GM15510 (cell line): ENCODE results near the gene XRCC6.

Experiments
- POLR2A ChIP-seq: IDR thresholded peaks from 3 replicates; pipeline ENCODE4 v1.6.1; 2011; ENCODE audit warnings: borderline replicate concordance; ENCODE audit not compliant: insufficient read length; ENCODE audit errors: extremely low read depth

The XRCC6 gene

DNA sequence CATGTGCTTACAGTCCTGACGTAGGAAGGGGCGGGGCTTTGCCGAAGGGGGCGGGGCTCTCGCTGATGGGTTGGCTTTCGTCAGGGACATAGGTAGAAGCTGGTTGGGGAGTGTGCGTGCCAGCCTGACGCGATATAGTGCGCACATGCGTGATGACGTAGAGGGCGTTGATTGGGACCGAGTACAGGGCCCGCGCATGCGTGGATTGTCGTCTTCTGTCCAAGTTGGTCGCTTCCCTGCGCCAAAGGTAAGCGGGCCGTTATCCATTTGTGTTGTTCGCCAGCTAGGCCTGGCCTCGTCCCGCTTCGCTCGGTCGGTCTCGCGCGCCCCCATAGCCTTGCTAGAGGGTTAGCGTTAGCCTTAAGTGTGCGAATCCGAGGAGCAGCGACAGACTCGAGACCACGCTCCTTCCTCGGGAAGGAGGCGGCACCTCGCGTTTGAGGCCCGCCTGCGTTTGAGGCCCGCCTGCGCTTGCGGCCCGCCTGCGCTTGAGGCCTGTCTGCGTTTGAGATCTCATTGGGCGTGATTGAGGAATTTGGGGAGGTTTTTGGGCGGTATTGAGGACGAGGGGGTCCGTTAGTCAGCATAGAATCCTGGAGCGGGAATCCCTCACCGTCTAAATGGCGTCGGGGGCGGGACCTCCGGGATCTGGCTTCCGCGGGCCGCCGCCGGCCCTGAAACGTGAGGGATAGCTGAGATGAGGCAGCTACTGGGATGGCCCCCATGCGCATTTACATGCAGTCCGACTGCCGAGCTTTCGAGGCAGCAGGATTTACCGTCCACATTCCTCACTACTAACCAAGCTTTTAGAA lies at the start of gene XRCC6:
XRCC6 (plus strand) TSS at position 197 of the 812 bp plus-strand sequence. CDS start 710 bp downstream, outside the sequence.
- TF ChIP-seq POLR2A: peak; percentile 72

DNA sequence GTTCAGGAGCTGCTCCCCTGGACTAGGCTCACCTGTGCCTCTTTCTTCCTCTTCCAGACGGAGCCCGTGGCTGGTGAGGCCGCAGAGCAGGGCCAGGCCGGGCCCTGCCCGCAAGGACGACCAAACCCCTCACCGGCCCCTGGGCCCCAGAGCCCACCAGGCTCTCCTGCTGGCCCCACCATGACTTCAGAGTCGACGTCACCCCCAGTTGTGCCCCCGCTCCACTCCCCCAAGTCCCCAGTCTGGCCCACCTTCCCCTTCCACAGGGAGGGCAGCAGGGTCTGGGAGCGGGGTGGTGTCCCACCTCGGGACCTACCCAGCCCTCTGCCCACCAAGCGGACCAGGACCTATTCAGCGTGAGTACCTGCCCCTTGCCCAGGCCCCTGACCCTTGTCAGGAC lies 49.3 kb upstream of the XRCC6 start:
- TF ChIP-seq POLR2A: no peak

DNA sequence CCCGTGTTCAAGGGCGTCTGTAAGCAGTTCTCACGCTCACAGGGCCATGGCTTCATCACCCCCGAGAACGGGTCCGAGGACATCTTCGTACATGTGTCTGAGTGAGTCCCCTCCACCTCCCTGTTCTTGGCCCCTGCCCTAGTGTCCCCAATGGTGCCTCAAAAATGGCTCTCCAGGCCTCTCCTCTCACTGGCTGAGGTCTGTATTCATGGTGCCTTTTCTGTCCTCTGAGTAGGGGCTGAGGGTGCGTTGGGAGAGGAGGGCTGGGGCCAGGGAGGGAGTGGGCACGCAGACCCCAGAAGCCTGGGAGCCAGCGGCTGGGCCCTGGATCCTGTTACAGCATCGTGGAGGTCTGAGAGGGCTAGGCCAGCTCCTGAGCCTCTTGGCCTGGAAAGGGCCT lies 47.4 kb upstream of the XRCC6 start:
- TF ChIP-seq POLR2A: no peak

DNA sequence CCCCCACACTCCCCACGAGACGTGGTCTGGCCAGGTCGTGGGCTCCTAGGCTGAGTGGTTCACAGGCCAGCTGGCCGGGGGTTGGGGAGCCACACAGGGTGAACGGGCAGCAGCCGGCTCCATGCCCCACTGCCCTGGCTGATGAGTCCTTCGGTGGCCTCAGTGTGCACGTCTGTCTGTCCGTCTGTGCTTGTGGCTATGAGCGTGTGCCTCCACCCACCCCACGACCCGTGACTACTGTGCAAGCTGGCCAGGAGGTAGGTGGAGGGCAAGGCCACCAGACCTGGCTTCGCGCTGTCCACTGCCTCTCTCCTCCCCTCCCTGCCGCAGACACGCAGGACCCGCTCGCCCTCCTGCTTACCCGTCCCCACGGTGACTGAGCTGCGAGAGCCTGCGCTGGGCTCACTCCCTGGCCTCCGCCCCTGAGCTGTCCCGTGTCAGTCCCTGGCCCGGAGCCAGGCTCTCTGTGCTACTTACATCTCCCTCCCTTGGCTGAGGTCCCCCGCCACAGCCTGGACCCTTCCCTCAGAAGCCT lies 46.2 kb upstream of the XRCC6 start:
- no peak for TF ChIP-seq POLR2A

DNA sequence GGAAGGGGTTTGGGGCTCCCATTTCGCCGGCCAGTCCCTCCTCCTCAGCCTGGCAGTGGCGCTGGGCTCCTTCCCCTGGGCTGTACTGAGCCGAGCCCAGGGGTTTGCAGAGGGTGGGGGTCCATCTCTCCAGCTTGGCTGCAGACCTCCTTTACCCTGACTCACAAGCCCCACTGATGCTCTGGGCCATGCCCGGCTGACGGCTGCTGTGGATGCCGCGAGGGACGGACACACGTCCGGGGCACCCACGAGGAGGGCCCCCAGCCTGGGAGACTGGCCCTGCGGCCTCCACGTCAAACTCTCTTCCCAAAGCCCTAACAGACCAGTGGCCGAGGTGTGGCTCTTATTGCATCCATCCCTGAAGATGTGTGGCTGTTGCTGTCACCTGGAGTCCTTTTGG lies 45.6 kb upstream of the XRCC6 start:
- TF ChIP-seq POLR2A: no peak

DNA sequence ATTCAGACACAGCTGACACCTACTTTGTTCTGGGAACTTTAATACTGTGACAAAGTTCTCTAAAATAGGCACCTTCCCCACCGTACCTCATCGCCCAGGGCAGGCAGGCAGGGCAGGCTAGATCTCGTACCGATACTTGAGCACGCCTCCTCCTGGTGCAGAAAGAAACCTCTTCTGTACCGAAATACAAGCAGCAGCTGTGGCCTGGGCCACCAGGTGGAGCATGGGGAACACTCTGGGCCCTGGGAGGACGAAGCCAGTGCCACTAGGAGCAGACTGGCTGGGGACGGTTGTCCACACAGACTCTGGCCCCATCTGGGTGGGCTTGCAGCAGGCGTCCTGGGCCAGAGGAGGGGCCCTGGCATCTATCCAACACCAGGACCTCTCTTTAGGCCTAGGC lies 44.2 kb upstream of the XRCC6 start:
- TF ChIP-seq POLR2A: no peak

DNA sequence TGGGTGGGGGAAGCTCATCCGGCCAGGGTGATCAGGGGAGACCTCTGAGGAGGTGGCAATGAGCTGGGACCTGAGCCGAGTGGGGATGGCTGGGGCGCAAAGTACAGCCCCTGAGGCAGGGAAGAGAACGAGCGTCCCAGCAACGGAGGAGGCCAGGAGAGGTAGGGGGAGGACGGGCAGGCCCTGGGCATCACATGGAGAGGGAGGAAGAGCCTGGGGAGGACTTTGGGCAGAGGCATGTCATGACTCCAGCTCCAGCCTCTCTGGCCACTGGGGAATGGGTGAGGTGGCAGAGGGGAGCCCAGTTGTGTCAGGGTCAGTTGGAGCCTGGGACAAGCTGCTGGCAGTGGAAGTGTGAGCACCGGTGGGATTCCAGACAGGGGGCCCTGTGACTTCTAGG lies 43.0 kb upstream of the XRCC6 start:
- no peak for TF ChIP-seq POLR2A

DNA sequence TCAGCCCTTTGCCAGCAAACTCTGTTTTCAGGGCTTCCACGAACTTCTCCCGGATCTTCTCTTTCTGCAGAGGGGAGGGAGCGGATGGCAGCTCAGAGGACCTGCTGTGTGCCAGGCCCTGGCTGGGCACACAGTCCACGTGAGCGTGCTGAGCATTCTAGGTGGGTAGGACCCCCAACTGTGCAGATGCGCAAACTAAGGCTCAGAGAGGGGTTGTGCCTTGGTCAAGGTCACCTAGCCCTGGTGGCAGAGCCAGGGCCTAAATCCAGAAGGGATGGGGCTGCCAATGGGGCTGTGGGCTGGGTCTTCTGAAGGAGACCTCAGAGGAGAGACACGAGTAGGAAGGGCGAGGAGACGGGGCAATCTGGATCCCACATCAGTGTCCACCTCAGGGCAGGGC lies 42.3 kb upstream of the XRCC6 start:
- TF ChIP-seq POLR2A: no peak

DNA sequence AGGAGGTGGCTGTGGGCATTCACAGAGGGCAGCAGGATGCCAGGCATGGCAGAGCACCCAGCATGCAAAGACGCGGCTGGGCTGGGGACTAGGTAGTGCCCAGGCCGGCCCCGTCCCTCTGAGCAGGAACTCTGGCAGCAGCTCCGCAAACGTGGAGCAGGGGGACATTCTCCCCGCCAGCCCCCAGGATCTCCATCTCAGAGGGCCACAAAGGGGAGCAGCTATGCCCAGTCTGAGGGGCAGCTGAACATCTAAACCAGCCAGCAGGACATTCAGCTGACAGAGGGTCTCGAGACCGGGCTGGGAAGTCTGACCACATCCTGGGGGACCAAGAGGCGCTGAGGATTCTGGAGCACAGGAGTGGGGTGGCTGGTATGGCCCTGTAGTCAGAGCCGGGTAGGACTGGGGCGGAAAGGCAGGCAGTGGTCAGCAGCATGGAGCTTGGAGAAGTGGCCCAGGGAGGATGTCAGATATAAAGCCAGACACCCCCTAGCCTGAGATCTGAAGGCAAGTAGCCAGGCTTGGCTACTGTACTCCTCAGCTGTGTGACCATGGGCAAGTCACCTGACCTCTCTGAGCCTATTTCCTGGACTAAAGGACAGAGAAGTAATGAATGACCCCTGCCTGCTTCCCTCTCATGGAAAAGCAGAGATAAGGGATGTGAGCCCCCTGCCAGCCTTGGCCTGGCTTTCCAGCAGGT lies 41.6 kb upstream of the XRCC6 start:
- TF ChIP-seq POLR2A: no peak

DNA sequence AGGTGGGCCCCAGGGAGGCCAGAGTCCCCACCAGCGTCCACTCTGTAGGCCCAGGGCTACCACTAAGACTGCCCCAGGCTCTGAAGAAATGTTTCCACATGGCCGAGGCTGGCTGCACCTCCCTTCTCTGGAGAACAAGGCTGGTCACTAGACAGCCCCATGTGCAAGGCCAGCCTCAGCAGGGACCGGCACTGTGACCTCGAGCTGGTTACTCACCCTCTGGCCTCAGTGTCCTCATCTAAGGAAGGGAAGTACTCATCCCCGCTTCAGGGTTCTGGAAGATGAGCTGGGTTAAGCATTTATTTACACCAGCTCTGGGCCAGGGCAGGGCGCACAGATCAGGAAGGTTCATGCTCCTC lies 41.1 kb upstream of the XRCC6 start:
- no peak for TF ChIP-seq POLR2A

DNA sequence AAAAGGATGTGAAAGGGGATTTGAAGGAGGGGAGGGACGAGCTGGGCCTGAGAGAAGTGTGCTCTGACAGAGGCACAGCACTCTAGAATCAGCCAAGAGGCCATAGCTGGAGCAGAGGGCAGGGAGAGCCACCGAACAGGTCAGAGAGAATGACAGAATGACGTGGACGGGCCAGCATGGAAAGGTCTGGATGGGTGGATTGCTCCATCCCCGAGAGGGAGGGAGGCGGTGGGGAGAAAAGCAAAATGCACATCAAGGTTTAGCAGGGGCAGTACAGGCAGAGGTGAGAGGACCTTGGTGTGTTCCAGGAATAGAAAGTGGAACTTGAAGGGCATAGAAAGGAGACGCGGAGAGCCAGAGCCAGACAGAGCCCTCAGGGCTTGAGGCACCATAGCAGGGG lies 38.4 kb upstream of the XRCC6 start:
- no peak for TF ChIP-seq POLR2A

DNA sequence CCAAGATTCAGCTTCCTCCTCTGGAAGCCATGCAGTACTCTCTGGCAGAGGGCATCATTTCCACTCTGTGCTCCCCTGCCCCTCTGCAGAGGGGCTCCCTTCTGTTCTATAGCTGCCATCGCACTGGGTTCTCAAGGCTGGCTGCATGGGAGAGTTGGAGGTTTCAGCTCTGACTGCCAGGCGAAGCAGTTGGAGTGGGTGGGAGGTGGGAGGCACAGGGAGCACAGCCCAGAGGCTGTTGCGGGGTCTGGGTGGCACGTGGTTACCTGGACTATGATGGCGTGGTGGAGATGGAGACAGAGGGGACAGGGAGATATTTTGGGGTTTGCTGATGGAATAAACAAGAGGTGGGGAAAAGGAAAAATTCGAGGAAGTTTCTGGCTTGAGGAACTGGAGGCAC lies 36.2 kb upstream of the XRCC6 start:
- TF ChIP-seq POLR2A: no peak

DNA sequence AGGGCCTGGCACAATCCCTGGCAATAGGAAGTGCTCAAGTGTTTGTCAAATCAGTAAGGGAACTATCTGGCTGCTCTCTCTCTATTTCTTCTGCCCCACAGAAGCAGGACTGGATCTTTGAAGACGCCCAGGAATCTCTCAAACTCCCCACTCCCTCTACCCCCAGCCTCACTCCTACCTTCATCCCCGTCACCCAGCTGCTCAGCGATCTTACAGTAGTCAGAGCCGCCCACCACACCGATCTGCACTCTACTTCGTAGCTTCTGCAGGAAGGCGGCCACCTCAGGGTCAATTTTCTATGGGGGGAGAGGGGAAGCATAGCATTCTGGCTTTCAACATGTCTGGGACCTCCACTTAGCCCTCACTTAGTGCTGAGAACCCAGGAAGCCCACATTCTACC lies 35.2 kb upstream of the XRCC6 start:
- no peak for TF ChIP-seq POLR2A

DNA sequence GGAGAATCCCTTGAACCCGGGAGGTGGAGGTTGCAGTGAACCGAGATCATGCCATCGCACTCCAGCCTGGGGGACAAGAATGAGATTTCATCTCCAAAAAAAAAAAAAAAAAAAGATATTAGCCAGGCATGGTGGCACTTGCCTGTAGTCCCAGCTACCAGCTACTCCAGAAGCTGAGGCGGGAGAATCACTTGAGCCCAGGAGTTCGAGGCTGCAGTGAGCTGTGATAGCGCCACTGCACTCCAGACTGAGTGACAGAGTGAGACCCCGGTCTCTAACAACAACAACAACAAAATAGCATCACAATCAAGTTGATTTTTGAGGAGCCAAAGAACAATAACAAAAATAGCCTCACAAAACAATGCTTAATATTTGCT lies 33.8 kb upstream of the XRCC6 start:
- TF ChIP-seq POLR2A: no peak

DNA sequence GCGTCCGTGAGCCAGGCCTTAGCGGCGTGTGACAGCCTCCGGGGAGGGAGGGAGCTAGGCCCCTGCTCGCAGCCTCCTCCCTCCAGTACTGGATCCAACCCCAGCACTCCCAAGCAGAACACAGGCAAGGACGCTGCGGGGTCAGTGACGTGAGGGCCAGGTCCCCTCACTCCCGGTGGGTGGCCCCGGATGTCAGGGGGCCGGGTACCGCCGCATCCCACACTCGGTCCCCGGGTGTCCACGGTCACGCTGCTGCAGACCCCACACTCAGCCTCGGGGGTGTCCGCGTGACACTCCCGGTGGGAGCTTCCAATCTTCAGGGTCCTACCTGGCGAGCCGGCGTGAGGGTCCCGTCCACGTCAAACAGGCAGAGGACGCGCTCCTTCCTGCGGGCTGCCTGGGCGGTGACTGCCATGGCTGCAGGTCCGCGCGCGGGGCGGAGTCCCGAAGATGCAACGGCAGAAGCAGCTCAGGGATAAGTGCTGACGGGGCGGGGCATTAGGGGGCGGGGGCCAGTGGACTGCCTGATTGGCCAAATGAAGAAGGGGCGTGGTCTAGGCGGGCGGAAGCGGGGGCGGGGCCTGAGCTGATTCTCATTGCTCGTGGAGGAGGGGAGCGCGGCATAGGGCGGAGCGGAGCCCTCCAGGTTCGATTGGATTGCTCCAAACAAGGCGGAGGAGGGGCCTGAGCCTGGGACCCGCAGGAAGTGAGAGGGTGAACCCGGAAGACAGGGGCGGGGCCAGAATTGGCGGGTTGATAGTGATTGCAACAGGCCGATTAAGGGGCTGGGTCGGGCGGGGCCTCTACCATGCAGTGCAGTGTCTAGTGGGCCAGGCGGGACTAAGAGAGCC lies 31.5 kb upstream of the XRCC6 start, which contains the start of gene PMM1:
PMM1 (minus strand) TSS at position 450 of the 851 bp plus-strand sequence; CDS start at position 415, 35 bp downstream.
- TF ChIP-seq POLR2A: peak; percentile 75
